Activated naive CD4-positive, alpha-beta T cell treated with anti-CD3 and anti-CD28 coated beads, Interleukin-2, amount 50 U/mL, for 72 hours (primary cell): ENCODE results near the gene SPTLC1. TPM values are rescaled to one million over a fixed set of nuclear protein-coding genes. Genes with fewer than 3 reads are reported as not detected.

Experiments
- ATAC-seq, 2 donors: fragments of 150-1000 bp; cut with Tn5 transposase; 2 replicates each; pipeline ENCODE4 v1.10.0; 2021; ENCODE audit warnings: mild to moderate bottlenecking in 2 of 2, moderate library complexity in 2 of 2
- DNase-seq, 2 donors: peaks; one replicate each; pipeline ENCODE4 v3.0.0; 2021 to 2022; ENCODE audit warnings: low spot score in 2 of 2
- H3K27ac Mint-ChIP-seq, 2 donors: one replicate each; pipeline ENCODE4 v1.8.0; 2022; ENCODE audit warnings: mild to moderate bottlenecking in 2 of 2, mixed read lengths in 2 of 2
- H3K36me3 Mint-ChIP-seq, 2 donors: one replicate each; pipeline ENCODE4 v1.8.0; 2022; ENCODE audit warnings: mixed read lengths in 2 of 2
- H3K9me3 Mint-ChIP-seq, 2 donors: one replicate each; pipeline ENCODE4 v1.8.0; 2022; ENCODE audit warnings: mixed read lengths in 2 of 2
- total RNA-seq, 2 donors: library from RNA; stranded (reverse); gene quantifications; one replicate each; pipeline ENCODE4 v1.2.3, GENCODE V29; 2022

The SPTLC1 gene
- total RNA-seq, 2 donors from 2014 or later: 49.8 to 52.3 TPM

DNA sequence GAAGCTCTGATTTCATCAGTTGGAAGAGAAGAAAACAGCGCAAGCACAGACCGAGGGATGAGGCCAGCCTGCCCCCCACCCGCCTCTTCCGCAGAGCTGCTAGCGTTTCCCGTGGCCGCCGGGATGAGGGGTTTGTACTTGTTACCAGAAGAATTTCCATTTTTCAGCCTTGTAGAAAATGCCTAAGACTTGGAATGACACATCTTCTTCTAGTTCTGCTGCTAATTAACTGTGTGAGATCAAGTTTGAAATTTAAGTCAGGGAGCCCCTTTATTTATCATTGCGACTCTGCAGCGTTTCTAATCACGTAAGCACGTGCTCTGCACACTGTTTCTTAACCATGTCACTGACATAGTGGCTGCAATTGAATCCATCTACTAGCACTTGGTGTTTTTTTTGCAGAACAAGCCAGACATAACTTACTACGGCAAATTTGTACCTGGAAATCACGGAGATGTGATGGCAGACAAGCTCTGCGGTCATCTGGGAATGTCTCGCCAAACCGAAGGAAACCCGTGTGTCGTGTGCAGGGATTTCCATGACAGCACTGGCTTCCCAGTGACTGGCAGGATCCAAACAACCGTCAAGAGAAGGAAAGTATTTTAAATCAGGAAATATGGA is 123.4 kb downstream of the SPTLC1 start:
- H3K36me3 Mint-ChIP-seq: no peaks in the 10 kb centered on the region
- no peaks in the 10 kb centered on the region for H3K9me3 Mint-ChIP-seq
- ATAC-seq (no peak), DNase-seq (no peak)
- H3K27ac Mint-ChIP-seq: no peak overlapping the region

DNA sequence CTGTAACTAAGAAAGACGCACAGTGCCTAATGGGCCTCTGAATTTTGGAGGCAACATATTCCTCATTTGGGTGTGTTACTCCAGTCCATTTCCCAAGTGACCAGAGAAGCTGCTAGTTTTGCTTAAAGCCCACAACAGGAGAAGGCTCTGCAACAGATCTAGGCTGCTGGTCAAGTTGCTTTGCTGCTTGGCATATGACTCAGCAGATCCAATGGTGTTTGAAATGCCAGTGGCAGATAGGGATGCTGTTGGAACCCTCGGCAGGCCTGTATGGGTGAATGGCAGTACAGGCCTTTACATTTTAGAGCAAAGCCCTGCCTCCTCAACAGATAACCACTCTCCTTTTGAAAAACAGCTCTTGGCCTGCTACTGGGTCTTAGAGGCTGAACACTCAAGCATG is 129.0 kb downstream of the SPTLC1 start:
- DNase-seq: no peak
- Mint-ChIP-seq H3K36me3 (peaks cover 0 to 4% of the 10 kb centered on the region in 2 donors), H3K9me3 (peaks cover 0 to 3% of the 10 kb centered on the region in 2 donors), H3K27ac (no peak overlapping the region)
- ATAC-seq: no peak

GRCh38 chr9:91985692-91986091 is 129.5 kb downstream of the SPTLC1 start:
- ATAC-seq: no peak
- Mint-ChIP-seq H3K27ac (no peak overlapping the region), H3K36me3 (peaks cover 0 to 4% of the 10 kb centered on the region in 2 donors), H3K9me3 (peaks cover 0 to 4% of the 10 kb centered on the region in 2 donors)
- no peak for DNase-seq

Other genes starting within 250 kb of the SPTLC1 start
- gene ROR2, start 165.2 kb downstream of the SPTLC1 start, total RNA-seq: not detected
- 100 to 1,000 TPM; 199 to 222 TPM for gene IARS1, start 178.3 kb upstream of the SPTLC1 start, total RNA-seq
- gene NOL8, start 209.9 kb upstream of the SPTLC1 start, total RNA-seq: 10 to 100 TPM; 64.2 to 66.9 TPM
- gene CENPP, start 210.5 kb upstream of the SPTLC1 start, total RNA-seq: 10 to 100 TPM; 22.3 to 26.4 TPM